GM23338 (cell line): Measurements from ENCODE around the gene STX1B.

Source experiments
- CREB1 ChIP-seq: fragments of 250-450 bp; sonication (Bioruptor Pico); IDR thresholded peaks from 2 replicates; pipeline ENCODE4 v1.5.0; 2020; ENCODE audit warnings: low read depth, mild to moderate bottlenecking, moderate library complexity
- EZH2 ChIP-seq: fragments of 200-600 bp; sonication (generic); IDR thresholded peaks from one replicate; pipeline ENCODE4 v1.8.0; 2017; ENCODE audit warnings: antibody characterized with exemption, mild to moderate bottlenecking, low read depth; ENCODE audit not compliant: unreplicated experiment
- EZH2phosphoT487 ChIP-seq: fragments of 200-600 bp; sonication (generic); IDR thresholded peaks from one replicate; pipeline ENCODE4 v1.8.1; 2018; ENCODE audit warnings: antibody characterized with exemption; ENCODE audit not compliant: unreplicated experiment
- JUNB ChIP-seq: IDR thresholded peaks from one replicate; pipeline ENCODE4 v1.6.1; 2016; ENCODE audit warnings: antibody characterized with exemption; ENCODE audit not compliant: unreplicated experiment
- POLR2AphosphoS5 ChIP-seq: IDR thresholded peaks from 2 replicates; pipeline ENCODE4 v1.6.1; 2016; ENCODE audit warnings: antibody characterized with exemption, low read depth
- STAT1 ChIP-seq: IDR thresholded peaks from one replicate; pipeline ENCODE4 v1.6.1; 2016; ENCODE audit warnings: antibody characterized with exemption; ENCODE audit not compliant: unreplicated experiment
- ZNF114 ChIP-seq: fragments of 250-450 bp; sonication (Bioruptor Pico); IDR thresholded peaks from 2 replicates; pipeline ENCODE4 v1.5.0; 2020; ENCODE audit warnings: mild to moderate bottlenecking, moderate library complexity
- ZNF331 ChIP-seq: fragments of 250-450 bp; sonication (Bioruptor Pico); IDR thresholded peaks from 2 replicates; pipeline ENCODE4 v1.5.0; 2020; ENCODE audit warnings: low read depth, mild to moderate bottlenecking, moderate library complexity
- TF ChIP-seq, protein P1 (sequence below), 2 experiments: fragments of 200-600 bp in 1 of 2; sonication (generic) in 1 of 2; conservative IDR thresholded peaks; 2 replicates each; pipeline versions ENCODE4 v1.5.1 to v1.6.1; 2016 to 2017; ENCODE audit warnings: antibody characterized with exemption in 2 of 2, low read depth in 2 of 2, mild to moderate bottlenecking in 2 of 2, moderate library complexity in 1 of 2
- TF ChIP-seq, protein P2 (sequence below): IDR thresholded peaks from one replicate; pipeline ENCODE4 v1.6.1; 2018; ENCODE audit warnings: antibody characterized with exemption; ENCODE audit not compliant: unreplicated experiment
- TF ChIP-seq, protein P3 (sequence below): fragments of 250-450 bp; sonication (Bioruptor Pico); IDR thresholded peaks from 2 replicates; pipeline ENCODE4 v1.5.0; 2020; ENCODE audit warnings: mild to moderate bottlenecking, moderate library complexity
- TF ChIP-seq, protein P4 (sequence below): IDR thresholded peaks from 2 replicates; pipeline ENCODE4 v1.6.1; 2016; ENCODE audit warnings: antibody characterized with exemption

DNA sequence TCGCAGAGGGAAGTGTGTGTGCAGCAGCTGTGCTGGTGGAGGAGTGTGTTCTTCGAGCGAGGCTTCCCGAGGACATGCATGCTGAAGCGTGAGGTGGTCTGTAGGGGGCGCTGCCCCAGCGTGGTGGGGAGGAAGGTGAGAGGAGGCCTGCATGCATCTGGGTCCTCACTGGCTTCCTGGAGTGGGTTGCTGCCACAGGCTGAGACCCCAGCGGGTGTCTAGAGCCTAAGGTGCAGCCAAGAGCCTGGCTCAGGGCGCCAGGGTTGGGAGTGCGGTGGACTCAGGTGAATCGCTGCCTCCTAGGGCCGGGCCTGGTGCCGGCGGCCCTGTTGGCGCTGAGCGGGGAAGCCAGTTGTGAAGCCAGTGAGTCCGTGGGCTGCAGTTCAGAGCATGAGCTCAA is 32.9 kb downstream of the STX1B start:
- TF ChIP-seq, protein P1, sequence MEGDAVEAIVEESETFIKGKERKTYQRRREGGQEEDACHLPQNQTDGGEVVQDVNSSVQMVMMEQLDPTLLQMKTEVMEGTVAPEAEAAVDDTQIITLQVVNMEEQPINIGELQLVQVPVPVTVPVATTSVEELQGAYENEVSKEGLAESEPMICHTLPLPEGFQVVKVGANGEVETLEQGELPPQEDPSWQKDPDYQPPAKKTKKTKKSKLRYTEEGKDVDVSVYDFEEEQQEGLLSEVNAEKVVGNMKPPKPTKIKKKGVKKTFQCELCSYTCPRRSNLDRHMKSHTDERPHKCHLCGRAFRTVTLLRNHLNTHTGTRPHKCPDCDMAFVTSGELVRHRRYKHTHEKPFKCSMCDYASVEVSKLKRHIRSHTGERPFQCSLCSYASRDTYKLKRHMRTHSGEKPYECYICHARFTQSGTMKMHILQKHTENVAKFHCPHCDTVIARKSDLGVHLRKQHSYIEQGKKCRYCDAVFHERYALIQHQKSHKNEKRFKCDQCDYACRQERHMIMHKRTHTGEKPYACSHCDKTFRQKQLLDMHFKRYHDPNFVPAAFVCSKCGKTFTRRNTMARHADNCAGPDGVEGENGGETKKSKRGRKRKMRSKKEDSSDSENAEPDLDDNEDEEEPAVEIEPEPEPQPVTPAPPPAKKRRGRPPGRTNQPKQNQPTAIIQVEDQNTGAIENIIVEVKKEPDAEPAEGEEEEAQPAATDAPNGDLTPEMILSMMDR (conservative IDR thresholded peaks at IDR 0.05; ENCODE audit: low read depth in 2 of 2) = peak; percentile 68 to 84
- TF ChIP-seq, protein P2, sequence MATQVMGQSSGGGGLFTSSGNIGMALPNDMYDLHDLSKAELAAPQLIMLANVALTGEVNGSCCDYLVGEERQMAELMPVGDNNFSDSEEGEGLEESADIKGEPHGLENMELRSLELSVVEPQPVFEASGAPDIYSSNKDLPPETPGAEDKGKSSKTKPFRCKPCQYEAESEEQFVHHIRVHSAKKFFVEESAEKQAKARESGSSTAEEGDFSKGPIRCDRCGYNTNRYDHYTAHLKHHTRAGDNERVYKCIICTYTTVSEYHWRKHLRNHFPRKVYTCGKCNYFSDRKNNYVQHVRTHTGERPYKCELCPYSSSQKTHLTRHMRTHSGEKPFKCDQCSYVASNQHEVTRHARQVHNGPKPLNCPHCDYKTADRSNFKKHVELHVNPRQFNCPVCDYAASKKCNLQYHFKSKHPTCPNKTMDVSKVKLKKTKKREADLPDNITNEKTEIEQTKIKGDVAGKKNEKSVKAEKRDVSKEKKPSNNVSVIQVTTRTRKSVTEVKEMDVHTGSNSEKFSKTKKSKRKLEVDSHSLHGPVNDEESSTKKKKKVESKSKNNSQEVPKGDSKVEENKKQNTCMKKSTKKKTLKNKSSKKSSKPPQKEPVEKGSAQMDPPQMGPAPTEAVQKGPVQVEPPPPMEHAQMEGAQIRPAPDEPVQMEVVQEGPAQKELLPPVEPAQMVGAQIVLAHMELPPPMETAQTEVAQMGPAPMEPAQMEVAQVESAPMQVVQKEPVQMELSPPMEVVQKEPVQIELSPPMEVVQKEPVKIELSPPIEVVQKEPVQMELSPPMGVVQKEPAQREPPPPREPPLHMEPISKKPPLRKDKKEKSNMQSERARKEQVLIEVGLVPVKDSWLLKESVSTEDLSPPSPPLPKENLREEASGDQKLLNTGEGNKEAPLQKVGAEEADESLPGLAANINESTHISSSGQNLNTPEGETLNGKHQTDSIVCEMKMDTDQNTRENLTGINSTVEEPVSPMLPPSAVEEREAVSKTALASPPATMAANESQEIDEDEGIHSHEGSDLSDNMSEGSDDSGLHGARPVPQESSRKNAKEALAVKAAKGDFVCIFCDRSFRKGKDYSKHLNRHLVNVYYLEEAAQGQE = no peak
- TF ChIP-seq POLR2AphosphoS5 = no peak
- TF ChIP-seq STAT1 = no peak
- TF ChIP-seq, protein P3, sequence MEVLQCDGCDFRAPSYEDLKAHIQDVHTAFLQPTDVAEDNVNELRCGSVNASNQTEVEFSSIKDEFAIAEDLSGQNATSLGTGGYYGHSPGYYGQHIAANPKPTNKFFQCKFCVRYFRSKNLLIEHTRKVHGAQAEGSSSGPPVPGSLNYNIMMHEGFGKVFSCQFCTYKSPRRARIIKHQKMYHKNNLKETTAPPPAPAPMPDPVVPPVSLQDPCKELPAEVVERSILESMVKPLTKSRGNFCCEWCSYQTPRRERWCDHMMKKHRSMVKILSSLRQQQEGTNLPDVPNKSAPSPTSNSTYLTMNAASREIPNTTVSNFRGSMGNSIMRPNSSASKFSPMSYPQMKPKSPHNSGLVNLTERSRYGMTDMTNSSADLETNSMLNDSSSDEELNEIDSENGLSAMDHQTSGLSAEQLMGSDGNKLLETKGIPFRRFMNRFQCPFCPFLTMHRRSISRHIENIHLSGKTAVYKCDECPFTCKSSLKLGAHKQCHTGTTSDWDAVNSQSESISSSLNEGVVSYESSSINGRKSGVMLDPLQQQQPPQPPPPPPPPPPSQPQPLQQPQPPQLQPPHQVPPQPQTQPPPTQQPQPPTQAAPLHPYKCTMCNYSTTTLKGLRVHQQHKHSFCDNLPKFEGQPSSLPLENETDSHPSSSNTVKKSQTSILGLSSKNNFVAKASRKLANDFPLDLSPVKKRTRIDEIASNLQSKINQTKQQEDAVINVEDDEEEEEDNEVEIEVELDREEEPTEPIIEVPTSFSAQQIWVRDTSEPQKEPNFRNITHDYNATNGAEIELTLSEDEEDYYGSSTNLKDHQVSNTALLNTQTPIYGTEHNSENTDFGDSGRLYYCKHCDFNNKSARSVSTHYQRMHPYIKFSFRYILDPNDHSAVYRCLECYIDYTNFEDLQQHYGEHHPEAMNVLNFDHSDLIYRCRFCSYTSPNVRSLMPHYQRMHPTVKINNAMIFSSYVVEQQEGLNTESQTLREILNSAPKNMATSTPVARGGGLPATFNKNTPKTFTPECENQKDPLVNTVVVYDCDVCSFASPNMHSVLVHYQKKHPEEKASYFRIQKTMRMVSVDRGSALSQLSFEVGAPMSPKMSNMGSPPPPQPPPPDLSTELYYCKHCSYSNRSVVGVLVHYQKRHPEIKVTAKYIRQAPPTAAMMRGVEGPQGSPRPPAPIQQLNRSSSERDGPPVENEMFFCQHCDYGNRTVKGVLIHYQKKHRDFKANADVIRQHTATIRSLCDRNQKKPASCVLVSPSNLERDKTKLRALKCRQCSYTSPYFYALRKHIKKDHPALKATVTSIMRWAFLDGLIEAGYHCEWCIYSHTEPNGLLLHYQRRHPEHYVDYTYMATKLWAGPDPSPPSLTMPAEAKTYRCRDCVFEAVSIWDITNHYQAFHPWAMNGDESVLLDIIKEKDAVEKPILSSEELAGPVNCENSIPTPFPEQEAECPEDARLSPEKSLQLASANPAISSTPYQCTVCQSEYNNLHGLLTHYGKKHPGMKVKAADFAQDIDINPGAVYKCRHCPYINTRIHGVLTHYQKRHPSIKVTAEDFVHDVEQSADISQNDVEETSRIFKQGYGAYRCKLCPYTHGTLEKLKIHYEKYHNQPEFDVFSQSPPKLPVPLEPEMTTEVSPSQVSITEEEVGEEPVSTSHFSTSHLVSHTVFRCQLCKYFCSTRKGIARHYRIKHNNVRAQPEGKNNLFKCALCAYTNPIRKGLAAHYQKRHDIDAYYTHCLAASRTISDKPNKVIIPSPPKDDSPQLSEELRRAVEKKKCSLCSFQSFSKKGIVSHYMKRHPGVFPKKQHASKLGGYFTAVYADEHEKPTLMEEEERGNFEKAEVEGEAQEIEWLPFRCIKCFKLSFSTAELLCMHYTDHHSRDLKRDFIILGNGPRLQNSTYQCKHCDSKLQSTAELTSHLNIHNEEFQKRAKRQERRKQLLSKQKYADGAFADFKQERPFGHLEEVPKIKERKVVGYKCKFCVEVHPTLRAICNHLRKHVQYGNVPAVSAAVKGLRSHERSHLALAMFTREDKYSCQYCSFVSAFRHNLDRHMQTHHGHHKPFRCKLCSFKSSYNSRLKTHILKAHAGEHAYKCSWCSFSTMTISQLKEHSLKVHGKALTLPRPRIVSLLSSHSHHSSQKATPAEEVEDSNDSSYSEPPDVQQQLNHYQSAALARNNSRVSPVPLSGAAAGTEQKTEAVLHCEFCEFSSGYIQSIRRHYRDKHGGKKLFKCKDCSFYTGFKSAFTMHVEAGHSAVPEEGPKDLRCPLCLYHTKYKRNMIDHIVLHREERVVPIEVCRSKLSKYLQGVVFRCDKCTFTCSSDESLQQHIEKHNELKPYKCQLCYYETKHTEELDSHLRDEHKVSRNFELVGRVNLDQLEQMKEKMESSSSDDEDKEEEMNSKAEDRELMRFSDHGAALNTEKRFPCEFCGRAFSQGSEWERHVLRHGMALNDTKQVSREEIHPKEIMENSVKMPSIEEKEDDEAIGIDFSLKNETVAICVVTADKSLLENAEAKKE = no peak
- TF ChIP-seq EZH2 = no peak
- TF ChIP-seq CREB1 (CRISPR knock-in tag) = no peak
- no peak for TF ChIP-seq ZNF331 (CRISPR knock-in tag)
- no peak for TF ChIP-seq ZNF114 (CRISPR knock-in tag)
- no peak for TF ChIP-seq JUNB
- TF ChIP-seq EZH2phosphoT487 = no peak
- TF ChIP-seq, protein P4, sequence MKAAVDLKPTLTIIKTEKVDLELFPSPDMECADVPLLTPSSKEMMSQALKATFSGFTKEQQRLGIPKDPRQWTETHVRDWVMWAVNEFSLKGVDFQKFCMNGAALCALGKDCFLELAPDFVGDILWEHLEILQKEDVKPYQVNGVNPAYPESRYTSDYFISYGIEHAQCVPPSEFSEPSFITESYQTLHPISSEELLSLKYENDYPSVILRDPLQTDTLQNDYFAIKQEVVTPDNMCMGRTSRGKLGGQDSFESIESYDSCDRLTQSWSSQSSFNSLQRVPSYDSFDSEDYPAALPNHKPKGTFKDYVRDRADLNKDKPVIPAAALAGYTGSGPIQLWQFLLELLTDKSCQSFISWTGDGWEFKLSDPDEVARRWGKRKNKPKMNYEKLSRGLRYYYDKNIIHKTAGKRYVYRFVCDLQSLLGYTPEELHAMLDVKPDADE = no peak
